IMR-90 (cell line): Measurements from ENCODE around the gene SCPEP1. TPM values are rescaled to one million over a fixed set of nuclear protein-coding genes. Genes with fewer than 3 reads are reported as not detected.
A peak's percentile ranks its signal among the peaks of the same experiment; 100 is the strongest.

Experiments
- ATAC-seq: fragments of 200-7000 bp; cut with Tn5 transposase; 2 replicates; pipeline ENCODE4 v1.9.1; 2020; ENCODE audit warnings: low read depth, mild to moderate bottlenecking, moderate library complexity
- BruUV-seq: library from RNA; stranded (reverse); fragments of 400-500 nt; replicated peaks from 2 replicates; lab custom pipeline; 2021; lab: Mats Ljungman, UMichigan
- CTCF ChIA-PET: fragments of 300-600 bp; formaldehyde crosslinking; extraction: SDS; loops from one replicate; lab custom pipeline; 2021; ENCODE audit warnings: antibody characterized with exemption; lab: Yijun Ruan, JAX
- POLR2A ChIA-PET: fragments of 300-600 bp; sonication (Branson Sonifier 250); formaldehyde crosslinking; loops from one replicate; lab custom pipeline; 2022; ENCODE audit warnings: antibody characterized with exemption; ENCODE audit not compliant: unreplicated experiment; lab: Charles Lee
- DNase-seq: peaks from one replicate; pipeline ENCODE4 v3.0.0; 2013
- H2AFZ ChIP-seq: replicated peaks from 2 replicates; pipeline ENCODE3; 2013; ENCODE audit warnings: low read length, mild to moderate bottlenecking; ENCODE audit not compliant: poor library complexity
- H2AK5ac ChIP-seq: 2 replicates; pipeline ENCODE4 v1.6.1; 2013; ENCODE audit warnings: low read depth, low read length, inconsistent platforms
- H2AK9ac ChIP-seq: replicated peaks from 2 replicates; pipeline ENCODE3; 2013; ENCODE audit warnings: mild to moderate bottlenecking, low read depth, low read length, moderate library complexity; ENCODE audit not compliant: poor library complexity
- H2BK120ac ChIP-seq: 2 replicates; pipeline ENCODE4 v1.6.1; 2013; ENCODE audit warnings: low read depth, low read length, inconsistent platforms
- H2BK15ac ChIP-seq: 3 replicates; pipeline ENCODE4 v1.6.1; 2013; ENCODE audit warnings: low read depth, low read length, inconsistent platforms
- H2BK20ac ChIP-seq: 2 replicates; pipeline ENCODE4 v1.6.1; 2013; ENCODE audit warnings: low read depth, mild to moderate bottlenecking, inconsistent platforms, low read length, moderate library complexity
- H2BK5ac ChIP-seq: 2 replicates; pipeline ENCODE4 v1.6.1; 2013; ENCODE audit warnings: mild to moderate bottlenecking, low read depth, low read length, inconsistent platforms; ENCODE audit not compliant: poor library complexity, severe bottlenecking
- H3K14ac ChIP-seq: replicated peaks from 2 replicates; pipeline ENCODE4 v1.6.1; 2013; ENCODE audit warnings: low read depth, low read length, inconsistent platforms
- H3K18ac ChIP-seq: 2 replicates; pipeline ENCODE4 v1.6.1; 2013; ENCODE audit warnings: low read depth, low read length, control low read depth
- H3K23ac ChIP-seq: 2 replicates; pipeline ENCODE4 v1.6.1; 2013; ENCODE audit warnings: low read depth, low read length, inconsistent platforms
- H3K27ac ChIP-seq: 2 replicates; pipeline ENCODE4 v1.5.1; 2013; ENCODE audit warnings: mild to moderate bottlenecking, control low read depth, low read length; ENCODE audit not compliant: insufficient read depth
- H3K27me3 ChIP-seq: 2 replicates; pipeline ENCODE4 v1.6.1; 2013; ENCODE audit warnings: low read length; ENCODE audit not compliant: control insufficient read depth, insufficient read depth
- H3K36me3 ChIP-seq: 2 replicates; pipeline ENCODE4 v1.6.1; 2013; ENCODE audit warnings: low read length, mixed read lengths; ENCODE audit not compliant: control insufficient read depth, insufficient read depth
- H3K4ac ChIP-seq: 2 replicates; pipeline ENCODE4 v1.6.1; 2013; ENCODE audit warnings: low read depth, low read length, inconsistent platforms
- H3K4me1 ChIP-seq: 2 replicates; pipeline ENCODE4 v1.6.1; 2013; ENCODE audit warnings: low read length, mixed read lengths; ENCODE audit not compliant: control insufficient read depth, insufficient read depth
- H3K4me2 ChIP-seq: 2 replicates; pipeline ENCODE4 v1.6.1; 2013; ENCODE audit warnings: low read depth, mild to moderate bottlenecking, control low read depth, low read length, moderate library complexity
- H3K4me3 ChIP-seq: 2 replicates; pipeline ENCODE4 v1.5.1; 2013; ENCODE audit warnings: low read depth, mild to moderate bottlenecking, control low read depth, low read length, moderate library complexity; ENCODE audit not compliant: insufficient read depth
- H3K56ac ChIP-seq: 2 replicates; pipeline ENCODE4 v1.6.1; 2013; ENCODE audit warnings: low read length, inconsistent platforms; ENCODE audit not compliant: insufficient read depth; ENCODE audit errors: extremely low read depth
- H3K79me1 ChIP-seq, 2 experiments: 2 replicates each; pipeline ENCODE4 v1.6.1; 2013; ENCODE audit warnings: low read length in 2 of 2, inconsistent platforms in 1 of 2, low read depth in 1 of 2
- H3K9ac ChIP-seq: 2 replicates; pipeline ENCODE4 v1.6.1; 2013; ENCODE audit warnings: low read depth, low read length, control low read depth
- H3K9me1 ChIP-seq: 2 replicates; pipeline ENCODE4 v1.6.1; 2013; ENCODE audit warnings: low read length, inconsistent platforms; ENCODE audit not compliant: insufficient read depth
- H3K9me3 ChIP-seq: 2 replicates; pipeline ENCODE4 v1.6.1; 2013; ENCODE audit warnings: low read length; ENCODE audit not compliant: control insufficient read depth, insufficient read depth
- H4K20me1 ChIP-seq: 2 replicates; pipeline ENCODE4 v1.6.1; 2013; ENCODE audit warnings: low read length, inconsistent platforms; ENCODE audit not compliant: insufficient read depth
- H4K5ac ChIP-seq: 2 replicates; pipeline ENCODE4 v1.6.1; 2013; ENCODE audit warnings: mild to moderate bottlenecking, low read depth, low read length, control low read depth
- H4K8ac ChIP-seq, 2 experiments: 2 replicates each; pipeline ENCODE4 v1.6.1; 2013; ENCODE audit warnings: low read depth in 2 of 2, low read length in 2 of 2, control low read depth in 1 of 2, inconsistent platforms in 1 of 2
- H4K91ac ChIP-seq: 2 replicates; pipeline ENCODE4 v1.6.1; 2013; ENCODE audit warnings: low read depth, low read length, inconsistent platforms; ENCODE audit not compliant: insufficient read depth
- CEBPB ChIP-seq: IDR thresholded peaks from 2 replicates; pipeline ENCODE4 v1.6.1; 2012; ENCODE audit warnings: low read depth, low read length, improper control_type of control experiment
- ELK1 ChIP-seq: fragments of 150-350 bp; IDR thresholded peaks from 2 replicates; pipeline ENCODE4 v1.6.1; 2016; ENCODE audit warnings: low read depth, mild to moderate bottlenecking, low read length, moderate library complexity, borderline replicate concordance
- MAFK ChIP-seq: IDR thresholded peaks from 2 replicates; pipeline ENCODE4 v1.6.1; 2012; ENCODE audit warnings: low read depth, low read length, improper control_type of control experiment
- MAZ ChIP-seq: IDR thresholded peaks from 2 replicates; pipeline ENCODE4 v1.6.1; 2012; ENCODE audit warnings: low read depth, mild to moderate bottlenecking, low read length, improper control_type of control experiment, moderate library complexity, borderline replicate concordance
- SMC3 ChIP-seq: fragments of 150-350 bp; IDR thresholded peaks from 2 replicates; pipeline ENCODE4 v1.6.1; 2016; ENCODE audit warnings: low read depth, mild to moderate bottlenecking, antibody characterized with exemption, low read length, moderate library complexity
- WGBS, 2 experiments: methylation state at CpG; one replicate each; pipeline versions ENCODE4 v1.1.5 to v1.1.7; 2013; ENCODE audit warnings: missing lambda C conversion rate in 2 of 2; ENCODE audit not compliant: insufficient read length in 1 of 2; ENCODE audit errors: extremely low coverage in 2 of 2; 5-methylcytosine and 5-hydroxymethylcytosine counted together
- dilution Hi-C: fragments of 300-500 bp; cut with HindIII; formaldehyde crosslinking; loops from one replicate; pipeline ENCODE4 v1.14.3; 2018; ENCODE audit warnings: low sequenced_read_pairs; ENCODE audit not compliant: unreplicated experiment
- in situ Hi-C: fragments of 300-500 bp; cut with MboI; formaldehyde crosslinking; loops from 3 replicates; pipeline ENCODE4 v1.14.3; 2019; ENCODE audit warnings: low sequenced_read_pairs, inconsistent platforms, mixed read lengths
- intact Hi-C: fragments of 100-400 bp; cut with micrococcal nuclease; formaldehyde crosslinking; loops from 2 replicates; pipeline ENCODE4 v1.10.0; 2022
- polyA plus RNA-seq, 3 experiments: library from polyadenylated mRNA; depleted of rRNA; stranded (reverse); fragments of >200 nt; gene quantifications; 2 replicates each; pipeline ENCODE4 v1.2.3, GENCODE V29; 2012; ENCODE audit warnings: low replicate concordance in 1 of 3
- total RNA-seq: library from RNA; depleted of rRNA; stranded (reverse); fragments of >200 nt; gene quantifications from 2 replicates; pipeline ENCODE4 v1.2.3, GENCODE V29; 2012

The SCPEP1 gene
- total and polyA plus RNA-seq, 2 of the 4 experiments (the other 2 are of a cell fraction): 16.5 to 32.1 TPM

GRCh38 chr17:56976941-56977608 lies 856 bp upstream of the SCPEP1 start:
- no TSS peak for BruUV-seq
- H2BK5ac ChIP-seq: no peak overlapping the region
- no peak for DNase-seq
- H2AK5ac ChIP-seq: no peak overlapping the region
- H2AK9ac ChIP-seq: no peak overlapping the region
- peak overlapping the region; percentile 77 for H3K4me2 ChIP-seq
- ChIA-PET CTCF (interaction anchor here (1.4 kb wide), 1 partner anchor 16 kb away, joined by 3 read pairs; the partner anchor contains the start of gene COIL), POLR2A (no interaction called here)
- peaks cover 3% of the 10 kb centered on the region for H3K4me1 ChIP-seq
- no peak overlapping the region for H3K27ac ChIP-seq
- peak overlapping the region; percentile 25; the same call in 1 of the 2 replicates for H3K9ac ChIP-seq
- H3K9me3 ChIP-seq: no peaks in the 10 kb centered on the region
- no peak overlapping the region for H4K91ac ChIP-seq
- no peak for ATAC-seq
- dilution Hi-C loops: no loop called here
- no peak overlapping the region for H3K14ac ChIP-seq
- no peak overlapping the region for H3K4ac ChIP-seq
- no peak overlapping the region for H4K5ac ChIP-seq
- no peaks in the 10 kb centered on the region for H3K79me1 ChIP-seq
- peak overlapping the region; percentile 9 for H2AFZ ChIP-seq
- no peak overlapping the region for H3K18ac ChIP-seq
- H4K20me1 ChIP-seq: no peaks in the 10 kb centered on the region
- H3K4me3 ChIP-seq: peak overlapping the region; percentile 24; the same call in 1 of the 2 replicates
- no peak overlapping the region for H3K56ac ChIP-seq
- no peaks in the 10 kb centered on the region for H3K36me3 ChIP-seq
- intact Hi-C loops: loop anchor here (2.0 kb wide), 1 partner anchor 16 kb away; the partner anchor contains the start of gene COIL
- no peak overlapping the region for H2BK120ac ChIP-seq
- H3K23ac ChIP-seq: no peak overlapping the region
- no peak overlapping the region for H2BK15ac ChIP-seq
- H3K9me1 ChIP-seq: no peaks in the 10 kb centered on the region; the same call in 1 of the 2 replicates
- no CpG with 5 or more reads among the region's 11 CpGs for whole genome bisulfite sequencing, 2 experiments
- in situ Hi-C loops: no loop called here
- peaks cover 8% of the 10 kb centered on the region for H3K27me3 ChIP-seq
- no peak for TF ChIP-seq CEBPB
- TF ChIP-seq ELK1: no peak
- no peak for TF ChIP-seq MAFK
- TF ChIP-seq MAZ: no peak
- TF ChIP-seq SMC3: no peak
- no peak overlapping the region for H2BK20ac ChIP-seq
- no peak overlapping the region; a peak in 3 of 4 replicates for H4K8ac ChIP-seq
